ENCODE data around the gene CNTN4. TPM values are rescaled to one million over a fixed set of nuclear protein-coding genes. Genes with fewer than 3 reads are reported as not detected.

Gene CNTN4
- total and polyA plus RNA-seq, 4 donors: 1.2 to 3.8 (median 2.6) TPM

DNA sequence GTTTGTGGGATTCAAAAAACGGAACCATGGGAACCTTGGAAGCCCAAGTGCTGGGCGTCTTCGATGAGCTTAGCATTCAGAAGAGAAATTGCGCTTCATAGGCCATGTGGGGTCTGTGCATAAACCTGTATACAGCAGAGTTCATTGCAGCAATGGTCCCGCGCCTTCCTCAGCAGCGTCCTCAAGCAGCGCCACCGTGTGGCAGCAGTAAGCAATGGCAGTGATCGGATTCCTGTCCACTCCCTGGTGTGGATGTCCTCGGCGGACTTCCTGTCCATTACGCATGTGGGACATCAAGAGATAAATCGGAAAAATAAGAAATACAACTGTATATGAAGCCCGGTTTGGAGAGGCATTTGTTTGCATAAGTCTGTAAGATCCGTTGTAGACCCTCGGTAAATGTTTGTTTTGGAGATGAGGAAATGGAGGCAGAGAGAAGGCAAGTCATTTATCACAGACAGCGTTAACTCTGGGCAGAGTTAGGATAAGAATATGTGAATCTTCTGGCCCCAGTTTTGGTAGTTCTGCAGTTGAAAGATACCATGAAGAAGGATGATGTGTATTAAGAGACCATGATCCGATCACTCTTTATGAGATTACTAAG, 57.7 kb downstream of the CNTN4 start:
- Histone ChIP-seq H3K4me3 (ENCODE audit: low read depth in 1 of 3, low read length in 3 of 3) (no peak overlapping the region), H3K9me3 (ENCODE audit: control insufficient read depth in 4 of 4, low read length in 3 of 4) (no peaks in the 10 kb centered on the region), H3K27ac (ENCODE audit: low read depth in 1 of 2, low read length in 2 of 2) (no peak overlapping the region), H3K4me1 (ENCODE audit: control insufficient read depth in 4 of 4, insufficient read depth in 4 of 4, low read length in 3 of 4) (peaks cover 0 to 2% (median 0%) of the 10 kb centered on the region in 4 donors), H3K36me3 (ENCODE audit: control insufficient read depth in 4 of 4, insufficient read depth in 3 of 4, low read depth in 1 of 4, low read length in 3 of 4) (no peaks in the 10 kb centered on the region), H3K27me3 (ENCODE audit: control insufficient read depth in 4 of 4, insufficient read depth in 4 of 4, low read length in 3 of 4) (peaks cover 0 to 3% (median 0%) of the 10 kb centered on the region in 4 donors), H3K9ac (ENCODE audit: low read depth in 1 of 2, low read length in 2 of 2) (no peak overlapping the region)
- 42% methylated on average over 19 of the region's 19 CpGs for WGBS
- TF ChIP-seq, protein P1, sequence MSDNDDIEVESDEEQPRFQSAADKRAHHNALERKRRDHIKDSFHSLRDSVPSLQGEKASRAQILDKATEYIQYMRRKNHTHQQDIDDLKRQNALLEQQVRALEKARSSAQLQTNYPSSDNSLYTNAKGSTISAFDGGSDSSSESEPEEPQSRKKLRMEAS (IDR thresholded peaks at IDR 0.05): no peak
- TF ChIP-seq FOXA2 (IDR thresholded peaks at IDR 0.05) (no peak), YY1 (IDR thresholded peaks at IDR 0.05) (no peak), GABPA (IDR thresholded peaks at IDR 0.05 in 1 of 2, conservative IDR thresholded peaks at IDR 0.05 in 1 of 2) (no peak), SP1 (IDR thresholded peaks at IDR 0.05) (no peak), EGR1 (IDR thresholded peaks at IDR 0.05; ENCODE audit: low read depth in 2 of 2) (no peak), FOXA1 (IDR thresholded peaks at IDR 0.05) (no peak), NR2F2 (IDR thresholded peaks at IDR 0.05) (no peak), CTCF (IDR thresholded peaks at IDR 0.05; ENCODE audit: low read depth, low read length, missing input control) (peak; percentile 39), TAF1 (conservative IDR thresholded peaks at IDR 0.05) (no peak), RAD21 (IDR thresholded peaks at IDR 0.05) (peak in 1 of 2 donors; percentile 64), REST (IDR thresholded peaks at IDR 0.05) (no peak), RXRA (IDR thresholded peaks at IDR 0.05) (no peak), HNF4G (IDR thresholded peaks at IDR 0.05) (no peak)
- TF ChIP-seq, protein P2, sequence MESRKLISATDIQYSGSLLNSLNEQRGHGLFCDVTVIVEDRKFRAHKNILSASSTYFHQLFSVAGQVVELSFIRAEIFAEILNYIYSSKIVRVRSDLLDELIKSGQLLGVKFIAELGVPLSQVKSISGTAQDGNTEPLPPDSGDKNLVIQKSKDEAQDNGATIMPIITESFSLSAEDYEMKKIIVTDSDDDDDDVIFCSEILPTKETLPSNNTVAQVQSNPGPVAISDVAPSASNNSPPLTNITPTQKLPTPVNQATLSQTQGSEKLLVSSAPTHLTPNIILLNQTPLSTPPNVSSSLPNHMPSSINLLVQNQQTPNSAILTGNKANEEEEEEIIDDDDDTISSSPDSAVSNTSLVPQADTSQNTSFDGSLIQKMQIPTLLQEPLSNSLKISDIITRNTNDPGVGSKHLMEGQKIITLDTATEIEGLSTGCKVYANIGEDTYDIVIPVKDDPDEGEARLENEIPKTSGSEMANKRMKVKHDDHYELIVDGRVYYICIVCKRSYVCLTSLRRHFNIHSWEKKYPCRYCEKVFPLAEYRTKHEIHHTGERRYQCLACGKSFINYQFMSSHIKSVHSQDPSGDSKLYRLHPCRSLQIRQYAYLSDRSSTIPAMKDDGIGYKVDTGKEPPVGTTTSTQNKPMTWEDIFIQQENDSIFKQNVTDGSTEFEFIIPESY (IDR thresholded peaks at IDR 0.05): no peak
- TF ChIP-seq, protein P3, sequence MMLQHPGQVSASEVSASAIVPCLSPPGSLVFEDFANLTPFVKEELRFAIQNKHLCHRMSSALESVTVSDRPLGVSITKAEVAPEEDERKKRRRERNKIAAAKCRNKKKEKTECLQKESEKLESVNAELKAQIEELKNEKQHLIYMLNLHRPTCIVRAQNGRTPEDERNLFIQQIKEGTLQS (IDR thresholded peaks at IDR 0.05): no peak
- no peak for DNase-seq (ENCODE audit: low spot score)

All from liver (tissue), 9 donors.